Measurements from ENCODE around the gene PLOD1. TPM values are rescaled to one million over a fixed set of nuclear protein-coding genes. Genes with fewer than 3 reads are reported as not detected.

PLOD1 gene
- total RNA-seq: 61.6 TPM
- long read RNA-seq, transcript PLOD1-201 (19 exons, 2,940 nt): major isoform, 98 of 141 reads
- long read RNA-seq, partial matches to known transcripts: 34 of 141 reads
- long read RNA-seq, other reads (novel, unspliced or antisense): 7 of 141 reads

GRCh38 chr1:11934302-11935056 is at the start of gene PLOD1:
Gene PLOD1 (plus strand): TSS chr1:11934717. CDS start chr1:11934780, 63 bp downstream.
- Histone ChIP-seq H3K27ac (replicated peaks) (peak within 1 kb of the TSS; percentile 92), H3K9me3 (replicated peaks) (no peaks in the 10 kb centered on the region), H3K27me3 (ENCODE audit: low read depth) (no peaks in the 10 kb centered on the region), H3K4me1 (peaks cover 81% of the 10 kb centered on the region), H3K4me3 (peak within 1 kb of the TSS; percentile 80), H3K36me3 (no peaks in the 10 kb centered on the region)
- DNase-seq: peak; percentile 92
- TF ChIP-seq, protein P1, sequence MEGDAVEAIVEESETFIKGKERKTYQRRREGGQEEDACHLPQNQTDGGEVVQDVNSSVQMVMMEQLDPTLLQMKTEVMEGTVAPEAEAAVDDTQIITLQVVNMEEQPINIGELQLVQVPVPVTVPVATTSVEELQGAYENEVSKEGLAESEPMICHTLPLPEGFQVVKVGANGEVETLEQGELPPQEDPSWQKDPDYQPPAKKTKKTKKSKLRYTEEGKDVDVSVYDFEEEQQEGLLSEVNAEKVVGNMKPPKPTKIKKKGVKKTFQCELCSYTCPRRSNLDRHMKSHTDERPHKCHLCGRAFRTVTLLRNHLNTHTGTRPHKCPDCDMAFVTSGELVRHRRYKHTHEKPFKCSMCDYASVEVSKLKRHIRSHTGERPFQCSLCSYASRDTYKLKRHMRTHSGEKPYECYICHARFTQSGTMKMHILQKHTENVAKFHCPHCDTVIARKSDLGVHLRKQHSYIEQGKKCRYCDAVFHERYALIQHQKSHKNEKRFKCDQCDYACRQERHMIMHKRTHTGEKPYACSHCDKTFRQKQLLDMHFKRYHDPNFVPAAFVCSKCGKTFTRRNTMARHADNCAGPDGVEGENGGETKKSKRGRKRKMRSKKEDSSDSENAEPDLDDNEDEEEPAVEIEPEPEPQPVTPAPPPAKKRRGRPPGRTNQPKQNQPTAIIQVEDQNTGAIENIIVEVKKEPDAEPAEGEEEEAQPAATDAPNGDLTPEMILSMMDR (IDR thresholded peaks at IDR 0.05; ENCODE audit: borderline replicate concordance): no peak
- intact Hi-C loops (cut with micrococcal nuclease): no loop called here

DNA sequence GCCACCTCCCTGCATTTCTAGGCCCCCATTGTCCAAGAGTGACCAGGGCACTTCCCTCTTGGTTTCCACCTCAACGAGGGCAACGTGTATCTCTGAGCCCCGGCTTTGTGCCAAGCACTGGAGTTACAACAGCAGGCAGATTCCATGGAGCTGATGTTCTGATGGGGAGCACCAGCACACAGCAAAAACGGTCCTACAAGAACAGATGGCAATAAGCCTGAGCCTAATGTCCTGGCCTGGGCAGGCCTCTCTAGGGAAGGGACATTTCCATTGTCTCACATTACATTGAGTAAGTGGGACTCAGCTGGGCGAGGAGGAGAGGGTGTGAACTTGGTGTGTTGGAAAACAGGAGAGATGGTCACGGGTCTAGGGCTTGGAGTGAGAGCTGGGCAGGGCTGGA is 48.6 kb upstream of the PLOD1 start:
- peak; percentile 68 for DNase-seq
- Histone ChIP-seq H3K27me3 (ENCODE audit: low read depth) (no peaks in the 10 kb centered on the region), H3K4me3 (no peak overlapping the region), H3K9me3 (replicated peaks) (no peaks in the 10 kb centered on the region), H3K27ac (replicated peaks) (peak overlapping the region; percentile 89), H3K4me1 (peaks cover 64% of the 10 kb centered on the region), H3K36me3 (no peaks in the 10 kb centered on the region)
- intact Hi-C loops (cut with micrococcal nuclease): no loop called here
- TF ChIP-seq, protein P1 (IDR thresholded peaks at IDR 0.05; ENCODE audit: borderline replicate concordance): no peak

- Histone ChIP-seq H3K4me1 (peaks cover 52% of the 10 kb centered on the region), H3K27me3 (ENCODE audit: low read depth) (no peaks in the 10 kb centered on the region), H3K9me3 (replicated peaks) (no peaks in the 10 kb centered on the region), H3K27ac (replicated peaks) (peak overlapping the region; percentile 89), H3K4me3 (no peak overlapping the region), H3K36me3 (no peaks in the 10 kb centered on the region)
- TF ChIP-seq, protein P1 (IDR thresholded peaks at IDR 0.05; ENCODE audit: borderline replicate concordance): no peak
- intact Hi-C loops (cut with micrococcal nuclease): no loop called here
- peak; percentile 81 for DNase-seq
Measured at GRCh38 chr1:11886986-11887665, 47.4 kb upstream of the PLOD1 start.

GRCh38 chr1:11887666-11888007 is 46.9 kb upstream of the PLOD1 start:
- TF ChIP-seq, protein P1 (IDR thresholded peaks at IDR 0.05; ENCODE audit: borderline replicate concordance): no peak
- no peak for DNase-seq
- Histone ChIP-seq H3K9me3 (replicated peaks) (no peaks in the 10 kb centered on the region), H3K4me3 (no peak overlapping the region), H3K4me1 (peaks cover 46% of the 10 kb centered on the region), H3K36me3 (no peaks in the 10 kb centered on the region), H3K27ac (replicated peaks) (peak overlapping the region; percentile 89), H3K27me3 (ENCODE audit: low read depth) (no peaks in the 10 kb centered on the region)
- intact Hi-C loops (cut with micrococcal nuclease): no loop called here

DNA sequence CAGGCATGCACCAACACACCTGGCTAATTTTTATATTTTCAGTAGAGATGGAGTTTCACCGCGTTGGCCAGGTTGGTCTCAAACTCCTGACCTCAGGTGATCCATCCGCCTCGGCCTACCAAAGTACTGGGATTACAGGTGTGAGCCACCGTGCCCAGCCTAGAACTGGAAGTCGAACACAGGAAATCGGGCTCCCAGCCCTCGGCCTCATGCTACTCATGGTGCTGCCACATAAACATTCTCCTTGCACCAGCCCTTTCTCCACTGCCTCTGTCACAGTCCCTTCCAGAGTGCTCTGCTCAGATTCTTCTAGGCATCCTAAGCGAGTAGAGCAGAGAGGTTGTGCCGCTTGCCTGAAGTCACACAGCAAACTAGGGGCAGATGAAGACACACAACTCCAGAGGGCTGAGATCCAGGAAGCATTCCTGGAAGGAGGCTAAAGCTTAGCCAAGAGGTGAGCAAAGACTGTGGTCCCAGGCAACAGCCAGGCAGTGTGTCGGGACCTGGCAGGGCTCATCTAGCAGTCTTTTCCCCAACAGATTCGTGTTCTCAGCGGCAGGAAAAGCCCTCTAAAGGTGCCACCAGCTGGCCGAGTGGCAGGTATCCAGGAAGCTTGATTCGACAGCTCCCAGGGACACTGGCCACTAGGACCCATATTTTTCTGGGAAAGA is 46.2 kb upstream of the PLOD1 start:
- DNase-seq: no peak
- intact Hi-C loops (cut with micrococcal nuclease): no loop called here
- H3K4me3 ChIP-seq: no peak overlapping the region

More for the DNA sequence above, 46.2 kb upstream of the PLOD1 start:
- H3K9me3 ChIP-seq (replicated peaks): no peaks in the 10 kb centered on the region
- H3K4me1 ChIP-seq: peaks cover 39% of the 10 kb centered on the region
- TF ChIP-seq, protein P1 (IDR thresholded peaks at IDR 0.05; ENCODE audit: borderline replicate concordance): no peak
- H3K27ac ChIP-seq (replicated peaks): peak overlapping the region; percentile 89
- no peaks in the 10 kb centered on the region for H3K36me3 ChIP-seq
- no peaks in the 10 kb centered on the region for H3K27me3 ChIP-seq (ENCODE audit: low read depth)

All from left ventricle myocardium inferior (tissue), 1 donor.